Mucosa of stomach (tissue), 1 donor: ENCODE data around the gene RIT1.

Experiments used
- H3K27me3 ChIP-seq: one replicate; pipeline ENCODE4 v1.7.0; 2013; ENCODE audit warnings: mild to moderate bottlenecking, low read length; ENCODE audit not compliant: control insufficient read depth, insufficient read depth
- H3K36me3 ChIP-seq: one replicate; pipeline ENCODE4 v1.7.0; 2013; ENCODE audit warnings: low read length; ENCODE audit not compliant: control insufficient read depth, insufficient read depth
- H3K4me1 ChIP-seq: one replicate; pipeline ENCODE4 v1.7.0; 2013; ENCODE audit warnings: mild to moderate bottlenecking, low read length; ENCODE audit not compliant: control insufficient read depth, insufficient read depth
- H3K4me3 ChIP-seq: one replicate; pipeline ENCODE4 v1.7.0; 2013; ENCODE audit warnings: low read length
- H3K9ac ChIP-seq: one replicate; pipeline ENCODE4 v1.7.0; 2013; ENCODE audit warnings: mild to moderate bottlenecking, low read length, moderate library complexity
- H3K9me3 ChIP-seq: one replicate; pipeline ENCODE4 v1.7.0; 2013; ENCODE audit warnings: mild to moderate bottlenecking, low read length, moderate library complexity; ENCODE audit not compliant: control insufficient read depth
- donor health status: Pancreatic carcinoma.

RIT1 gene

GRCh38 chr1:155942578-155943141 lies 31.5 kb upstream of the RIT1 start:
- H3K4me1 ChIP-seq = peaks cover 46% of the 10 kb centered on the region

GRCh38 chr1:155941845-155942531 lies 30.8 kb upstream of the RIT1 start:
- Histone ChIP-seq H3K9me3 (no peaks in the 10 kb centered on the region), H3K27me3 (no peaks in the 10 kb centered on the region), H3K36me3 (no peaks in the 10 kb centered on the region), H3K4me3 (no peak overlapping the region), H3K4me1 (peaks cover 46% of the 10 kb centered on the region), H3K9ac (no peak overlapping the region)

More at GRCh38 chr1:155942578-155943141, 31.5 kb upstream of the RIT1 start:
- no peaks in the 10 kb centered on the region for H3K27me3 ChIP-seq
- H3K9ac ChIP-seq = peak overlapping the region; percentile 26
- H3K36me3 ChIP-seq = no peaks in the 10 kb centered on the region
- no peaks in the 10 kb centered on the region for H3K9me3 ChIP-seq
- no peak overlapping the region for H3K4me3 ChIP-seq

DNA sequence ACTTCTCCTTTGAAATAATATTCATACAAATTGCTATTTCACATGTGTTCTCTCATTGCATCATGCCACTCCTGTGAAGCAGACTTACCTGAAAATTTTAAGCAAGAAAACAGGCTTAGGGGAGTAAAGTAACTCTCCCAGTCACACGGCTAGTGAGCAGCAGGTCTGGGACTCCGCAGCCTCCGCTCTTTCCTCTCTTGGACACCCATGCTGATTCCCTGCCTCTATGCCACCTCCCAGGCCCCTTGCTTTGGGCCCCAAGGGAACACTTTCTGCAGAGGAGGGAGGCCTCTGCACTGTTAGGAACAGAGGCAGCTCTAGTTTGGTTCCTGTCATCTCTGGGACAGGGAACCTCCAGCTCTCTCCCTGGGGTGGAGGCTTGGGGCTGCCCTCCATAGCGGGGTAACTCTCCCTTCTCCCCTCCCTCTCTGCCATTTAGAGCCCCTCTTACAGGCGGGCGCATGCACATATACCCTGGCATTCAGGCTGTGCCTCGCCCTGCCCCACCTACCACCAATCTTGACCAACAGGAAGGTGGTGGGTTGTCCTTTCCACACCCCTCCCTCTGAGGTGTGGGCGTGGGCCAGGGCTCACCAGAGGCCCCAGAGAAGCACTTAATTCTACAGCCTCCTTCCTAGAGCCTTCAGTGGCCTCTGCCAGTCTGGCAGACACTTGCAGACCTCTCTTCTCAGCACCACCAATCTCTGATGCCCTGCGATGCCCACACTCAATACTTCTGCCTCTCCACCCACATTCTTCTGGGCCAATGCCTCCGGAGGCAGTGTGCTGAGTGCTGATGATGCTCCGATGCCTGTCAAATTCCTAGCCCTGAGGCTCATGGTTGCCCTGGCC lies 30.1 kb upstream of the RIT1 start, which contains the start of gene RXFP4:
TSS of gene RXFP4 (plus strand) at position 646 of the 852 bp plus-strand sequence. CDS start at position 718, 72 bp downstream.
- H3K4me3 ChIP-seq = no peak within 1 kb of the TSS
- H3K4me1 ChIP-seq = peaks cover 46% of the 10 kb centered on the region
- H3K9ac ChIP-seq = peak within 1 kb of the TSS; percentile 36

DNA sequence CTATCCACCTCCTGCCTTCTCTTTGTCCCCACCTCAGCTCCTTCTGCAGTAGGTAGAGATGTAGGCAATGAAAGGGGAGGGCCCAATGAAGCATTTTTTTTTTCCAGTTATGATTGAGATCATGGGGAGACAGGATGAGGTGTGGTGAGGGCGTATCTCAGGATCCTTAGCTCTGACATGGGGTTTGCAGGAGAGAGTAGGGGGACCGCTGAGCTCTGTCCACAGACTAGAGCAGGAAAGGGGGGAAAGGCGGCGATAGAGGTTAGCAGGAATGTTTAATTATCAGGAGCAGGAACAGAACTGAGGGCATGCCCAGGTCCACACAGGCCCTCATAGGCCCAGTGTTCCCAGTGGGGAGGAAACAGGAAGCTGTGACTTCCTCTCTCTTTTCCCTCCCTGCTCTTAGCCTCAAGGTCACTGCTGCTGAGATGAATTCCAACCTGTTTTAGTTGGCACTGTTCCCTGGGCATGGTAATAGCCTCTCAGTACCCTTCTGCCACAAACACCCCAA lies 29.4 kb upstream of the RIT1 start:
- H3K9ac ChIP-seq = peak overlapping the region; percentile 36
- no peaks in the 10 kb centered on the region for H3K9me3 ChIP-seq
- no peaks in the 10 kb centered on the region for H3K36me3 ChIP-seq
- H3K4me3 ChIP-seq = no peak overlapping the region
- peaks cover 45% of the 10 kb centered on the region for H3K4me1 ChIP-seq
- H3K27me3 ChIP-seq = no peaks in the 10 kb centered on the region

More for the DNA sequence above, 30.1 kb upstream of the RIT1 start, which contains the start of gene RXFP4:
- Histone ChIP-seq H3K36me3 (no peaks in the 10 kb centered on the region), H3K27me3 (no peaks in the 10 kb centered on the region), H3K9me3 (no peaks in the 10 kb centered on the region)

DNA sequence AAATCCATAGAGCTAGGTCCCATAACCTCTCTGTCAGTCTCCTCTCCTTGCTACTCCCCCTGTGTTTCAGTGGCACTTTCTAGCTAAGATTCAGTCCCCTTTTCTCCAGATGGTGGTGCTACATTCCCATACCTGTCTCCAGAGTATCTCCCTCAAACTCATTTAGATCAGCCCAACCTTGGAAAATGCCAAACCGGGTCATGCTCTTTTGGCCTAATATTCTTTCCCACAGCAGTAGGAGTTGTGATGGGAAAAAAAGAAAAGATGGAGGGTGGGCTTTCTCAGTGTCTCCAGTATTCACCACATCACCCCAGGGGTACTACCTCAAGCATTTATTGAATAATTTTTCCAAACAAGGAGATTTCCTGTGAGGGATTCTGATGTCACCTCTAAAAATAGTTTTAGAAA lies 27.1 kb upstream of the RIT1 start:
- H3K27me3 ChIP-seq = no peaks in the 10 kb centered on the region
- H3K9ac ChIP-seq = no peak overlapping the region
- H3K36me3 ChIP-seq = no peaks in the 10 kb centered on the region
- no peaks in the 10 kb centered on the region for H3K9me3 ChIP-seq
- H3K4me3 ChIP-seq = no peak overlapping the region
- peaks cover 37% of the 10 kb centered on the region for H3K4me1 ChIP-seq

- Histone ChIP-seq H3K36me3 (no peaks in the 10 kb centered on the region), H3K27me3 (no peaks in the 10 kb centered on the region), H3K4me3 (peak overlapping the region; percentile 2), H3K4me1 (peaks cover 29% of the 10 kb centered on the region), H3K9ac (peak overlapping the region; percentile 98), H3K9me3 (no peaks in the 10 kb centered on the region)
Measured at GRCh38 chr1:155934936-155935590, 23.9 kb upstream of the RIT1 start.

- H3K4me1 ChIP-seq = peaks cover 29% of the 10 kb centered on the region
- no peaks in the 10 kb centered on the region for H3K36me3 ChIP-seq
- peak within 1 kb of the TSS; percentile 98 for H3K9ac ChIP-seq
- no peaks in the 10 kb centered on the region for H3K27me3 ChIP-seq
- no peaks in the 10 kb centered on the region for H3K9me3 ChIP-seq
- H3K4me3 ChIP-seq = peak within 1 kb of the TSS; percentile 77
Measured at GRCh38 chr1:155934097-155934935, 23.2 kb upstream of the RIT1 start, which contains the start of gene KHDC4. Gene KHDC4 (minus strand): TSS chr1:155934413. CDS start chr1:155934373, 40 bp downstream.

- Histone ChIP-seq H3K4me3 (peak overlapping the region; percentile 77), H3K27me3 (no peaks in the 10 kb centered on the region), H3K9ac (peak overlapping the region; percentile 98), H3K9me3 (no peaks in the 10 kb centered on the region), H3K4me1 (peaks cover 33% of the 10 kb centered on the region), H3K36me3 (no peaks in the 10 kb centered on the region)
Measured at GRCh38 chr1:155933591-155934096, 22.5 kb upstream of the RIT1 start.

DNA sequence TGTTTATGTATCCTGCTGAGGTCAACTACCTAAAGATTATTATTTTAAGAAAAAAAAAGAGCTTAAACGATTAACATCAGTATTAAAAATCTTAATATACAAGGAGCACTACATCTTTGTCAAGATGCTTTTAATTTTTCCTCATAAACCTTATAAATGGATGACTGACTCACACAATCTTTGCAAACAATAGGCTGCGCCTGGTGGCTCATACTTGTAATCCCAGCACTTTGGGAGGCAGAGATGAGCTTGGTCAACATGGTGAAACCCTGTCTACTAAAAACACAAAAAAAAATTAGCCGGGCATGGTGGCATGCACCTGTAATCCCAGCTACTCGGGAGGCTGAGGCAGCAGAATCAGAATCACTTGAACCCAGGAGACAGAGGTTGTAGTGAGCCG lies 21.3 kb upstream of the RIT1 start:
- Histone ChIP-seq H3K4me3 (no peak overlapping the region), H3K9me3 (no peaks in the 10 kb centered on the region), H3K4me1 (peaks cover 33% of the 10 kb centered on the region), H3K36me3 (no peaks in the 10 kb centered on the region), H3K9ac (peak overlapping the region; percentile 29), H3K27me3 (no peaks in the 10 kb centered on the region)

GRCh38 chr1:155932081-155932480 lies 20.9 kb upstream of the RIT1 start:
- H3K27me3 ChIP-seq = no peaks in the 10 kb centered on the region
- H3K9me3 ChIP-seq = no peaks in the 10 kb centered on the region
- peaks cover 33% of the 10 kb centered on the region for H3K4me1 ChIP-seq
- no peak overlapping the region for H3K4me3 ChIP-seq
- H3K36me3 ChIP-seq = no peaks in the 10 kb centered on the region
- peak overlapping the region; percentile 29 for H3K9ac ChIP-seq
